ENCODE measurements around the gene PCYOX1L.

The PCYOX1L gene

GRCh38 chr5:149314571-149315111, 43.2 kb upstream of the PCYOX1L start:
- TF ChIP-seq FOXP2 (optimal IDR thresholded peaks at IDR 0.05; ENCODE audit: borderline replicate concordance, extremely low read depth, extremely low read length, insufficient read depth) (no peak), TAF1 (IDR thresholded peaks at IDR 0.05; ENCODE audit: borderline replicate concordance, insufficient read depth, low read length) (no peak), REST (IDR thresholded peaks at IDR 0.05; ENCODE audit: insufficient read depth in 1 of 2, low read depth in 2 of 2, low read length in 2 of 2) (no peak), SIN3A (IDR thresholded peaks at IDR 0.05; ENCODE audit: borderline replicate concordance, insufficient read depth, low read length) (no peak), POLR2AphosphoS5 (IDR thresholded peaks at IDR 0.05; ENCODE audit: low read depth, low read length) (no peak)

GRCh38 chr5:149315753-149316152, 42.1 kb upstream of the PCYOX1L start:
- TF ChIP-seq POLR2AphosphoS5 (IDR thresholded peaks at IDR 0.05; ENCODE audit: low read depth, low read length), result no peak
- TF ChIP-seq FOXP2 (optimal IDR thresholded peaks at IDR 0.05; ENCODE audit: borderline replicate concordance, extremely low read depth, extremely low read length, insufficient read depth), result no peak
- no peak for TF ChIP-seq SIN3A (IDR thresholded peaks at IDR 0.05; ENCODE audit: borderline replicate concordance, insufficient read depth, low read length)
- TF ChIP-seq REST (IDR thresholded peaks at IDR 0.05; ENCODE audit: insufficient read depth in 1 of 2, low read depth in 2 of 2, low read length in 2 of 2), result no peak
- TF ChIP-seq TAF1 (IDR thresholded peaks at IDR 0.05; ENCODE audit: borderline replicate concordance, insufficient read depth, low read length), result no peak

GRCh38 chr5:149317281-149318048, 40.4 kb upstream of the PCYOX1L start:
- TF ChIP-seq FOXP2 (optimal IDR thresholded peaks at IDR 0.05; ENCODE audit: borderline replicate concordance, extremely low read depth, extremely low read length, insufficient read depth), result no peak
- no peak for TF ChIP-seq SIN3A (IDR thresholded peaks at IDR 0.05; ENCODE audit: borderline replicate concordance, insufficient read depth, low read length)
- no peak for TF ChIP-seq POLR2AphosphoS5 (IDR thresholded peaks at IDR 0.05; ENCODE audit: low read depth, low read length)

- no peak for TF ChIP-seq SIN3A (IDR thresholded peaks at IDR 0.05; ENCODE audit: borderline replicate concordance, insufficient read depth, low read length)
- TF ChIP-seq FOXP2 (optimal IDR thresholded peaks at IDR 0.05; ENCODE audit: borderline replicate concordance, extremely low read depth, extremely low read length, insufficient read depth), result no peak
- no peak for TF ChIP-seq TAF1 (IDR thresholded peaks at IDR 0.05; ENCODE audit: borderline replicate concordance, insufficient read depth, low read length)
- TF ChIP-seq POLR2AphosphoS5 (IDR thresholded peaks at IDR 0.05; ENCODE audit: low read depth, low read length), result no peak
- no peak for TF ChIP-seq REST (IDR thresholded peaks at IDR 0.05; ENCODE audit: insufficient read depth in 1 of 2, low read depth in 2 of 2, low read length in 2 of 2)
These were observed 38.7 kb upstream of the PCYOX1L start for GRCh38 chr5:149319174-149319573.

GRCh38 chr5:149320791-149321330, 37.0 kb upstream of the PCYOX1L start:
- peak; percentile 71 for TF ChIP-seq POLR2AphosphoS5 (IDR thresholded peaks at IDR 0.05; ENCODE audit: low read depth, low read length)
- 0 out of 4 replicates have a peak, but pooled peaks of 1 of the 2 experiments have one; percentile 35 for TF ChIP-seq REST (IDR thresholded peaks at IDR 0.05; ENCODE audit: insufficient read depth in 1 of 2, low read depth in 2 of 2, low read length in 2 of 2)
- TF ChIP-seq FOXP2 (optimal IDR thresholded peaks at IDR 0.05; ENCODE audit: borderline replicate concordance, extremely low read depth, extremely low read length, insufficient read depth), result peak; percentile 18
- TF ChIP-seq TAF1 (IDR thresholded peaks at IDR 0.05; ENCODE audit: borderline replicate concordance, insufficient read depth, low read length), result peak; percentile 15; the same call in 1 of the 2 replicates
- TF ChIP-seq SIN3A (IDR thresholded peaks at IDR 0.05; ENCODE audit: borderline replicate concordance, insufficient read depth, low read length), result no peak

All from PFSK-1 (cell line).